Endothelial cell of umbilical vein (primary cell): ENCODE results near the gene PRKG1. TPM values are rescaled to one million over a fixed set of nuclear protein-coding genes. Genes with fewer than 3 reads are reported as not detected.

Source experiments
- BruUV-seq: library from RNA; stranded (reverse); fragments of 400-500 nt; replicated peaks from 2 replicates; lab custom pipeline; 2021; lab: Mats Ljungman, UMichigan
- CTCF ChIA-PET: fragments of 300-600, 350-600 bp; sonication (Branson Sonifier 250); formaldehyde crosslinking; loops from one replicate; lab custom pipeline; 2021; ENCODE audit warnings: antibody characterized with exemption, inconsistent platforms; lab: Charles Lee
- POLR2A ChIA-PET: fragments of 300-600, 350-600 bp; sonication (Branson Sonifier 250); formaldehyde crosslinking; loops from one replicate; lab custom pipeline; 2021; ENCODE audit warnings: antibody characterized with exemption, inconsistent platforms; lab: Charles Lee
- DNase-seq: peaks from one replicate; pipeline ENCODE4 v3.0.0-alpha.2; 2011; ENCODE audit warnings: low read depth, low spot score
- FAIRE-seq: peaks from 2 replicates; lab custom pipeline; 2011; peaks lifted over from hg19 to GRCh38; lab: Jason Lieb, UNC
- H2AFZ ChIP-seq: 2 replicates; pipeline ENCODE4 v1.6.0; 2012; ENCODE audit warnings: low read depth, low read length, control low read depth, inconsistent platforms
- H3K27ac ChIP-seq: 2 replicates; pipeline ENCODE4 v1.5.1; 2011; ENCODE audit warnings: low read depth, mild to moderate bottlenecking, control low read depth, low read length, moderate library complexity; ENCODE audit not compliant: insufficient read depth
- H3K27me3 ChIP-seq, 2 experiments: 2 replicates each; pipeline versions ENCODE4 v1.6.0 to v1.6.1; 2011; ENCODE audit warnings: low read length in 2 of 2, mixed read lengths in 1 of 2; ENCODE audit not compliant: control insufficient read depth in 2 of 2, insufficient read depth in 2 of 2
- H3K36me3 ChIP-seq, 2 experiments: 2 replicates in 1 of 2; 3 replicates in 1 of 2; pipeline ENCODE4 v1.5.1; 2011; ENCODE audit warnings: low read length in 2 of 2, mild to moderate bottlenecking in 1 of 2, moderate library complexity in 1 of 2; ENCODE audit not compliant: control insufficient read depth in 2 of 2, insufficient read depth in 2 of 2; ENCODE audit errors: extremely low read depth in 1 of 2
- H3K4me1 ChIP-seq: 3 replicates; pipeline ENCODE4 v1.5.1; 2011; ENCODE audit warnings: mild to moderate bottlenecking, low read length; ENCODE audit not compliant: control insufficient read depth, insufficient read depth; ENCODE audit errors: extremely low read depth
- H3K4me2 ChIP-seq: 2 replicates; pipeline ENCODE4 v1.6.1; 2011; ENCODE audit warnings: low read length, control low read depth, mixed read lengths; ENCODE audit not compliant: insufficient read depth
- H3K4me3 ChIP-seq, 3 experiments: fragments of 200-600 bp in 1 of 3; sonication (generic), shearing (Covaris generic) in 1 of 3; replicated peaks in 1 of 3; 2 replicates each; pipeline ENCODE4 v1.5.1; 2011 to 2016; ENCODE audit warnings: control low read depth in 3 of 3, low read length in 3 of 3, mild to moderate bottlenecking in 2 of 3, inconsistent platforms in 1 of 3, low read depth in 1 of 3, moderate library complexity in 1 of 3; ENCODE audit not compliant: insufficient read depth in 1 of 3
- H3K79me2 ChIP-seq: 2 replicates; pipeline ENCODE4 v1.6.0; 2012; ENCODE audit warnings: low read length, inconsistent platforms; ENCODE audit not compliant: control insufficient read depth, insufficient read depth
- H3K9ac ChIP-seq: replicated peaks from 2 replicates; pipeline ENCODE3; 2011; ENCODE audit warnings: low read length, control low read depth; ENCODE audit not compliant: insufficient read depth; ENCODE audit errors: extremely low read depth
- H3K9me1 ChIP-seq: replicated peaks from 3 replicates; pipeline ENCODE4 v1.6.0; 2011; ENCODE audit warnings: mild to moderate bottlenecking, low read length; ENCODE audit not compliant: control insufficient read depth, insufficient read depth; ENCODE audit errors: extremely low read depth
- H3K9me3 ChIP-seq: replicated peaks from 2 replicates; pipeline ENCODE4 v1.5.1; 2012; ENCODE audit warnings: low read length, inconsistent platforms; ENCODE audit not compliant: control insufficient read depth, insufficient read depth
- H4K20me1 ChIP-seq: replicated peaks from 2 replicates; pipeline ENCODE3; 2011; ENCODE audit warnings: mild to moderate bottlenecking, low read length; ENCODE audit not compliant: control insufficient read depth, insufficient read depth; ENCODE audit errors: extremely low read depth
- CTCF ChIP-seq, 2 donors: IDR thresholded peaks; 1 replicate in 1 of 2; 2 replicates in 1 of 2; pipeline ENCODE4 v1.5.1; 2011; ENCODE audit warnings: low read length in 2 of 2, mild to moderate bottlenecking in 2 of 2, moderate library complexity in 2 of 2, control low read depth in 1 of 2, inconsistent platforms in 1 of 2, low read depth in 1 of 2; ENCODE audit not compliant: insufficient read depth in 1 of 2; ENCODE audit errors: extremely low read depth in 1 of 2
- EZH2 ChIP-seq: IDR thresholded peaks from 2 replicates; pipeline ENCODE4 v1.6.1; 2012; ENCODE audit warnings: borderline replicate concordance, low read depth, mild to moderate bottlenecking, moderate library complexity, low read length, inconsistent platforms; ENCODE audit not compliant: severe bottlenecking
- FOS ChIP-seq: IDR thresholded peaks from 2 replicates; pipeline ENCODE4 v1.6.1; 2011; ENCODE audit warnings: mild to moderate bottlenecking, low read length, moderate library complexity, borderline replicate concordance; ENCODE audit not compliant: insufficient read depth
- GATA2 ChIP-seq: IDR thresholded peaks from 2 replicates; pipeline ENCODE4 v1.7.0; 2011; ENCODE audit warnings: low read depth, mild to moderate bottlenecking, moderate library complexity, mixed read lengths, low read length; ENCODE audit not compliant: insufficient read length, insufficient read depth
- JUN ChIP-seq: IDR thresholded peaks from 2 replicates; pipeline ENCODE4 v1.6.1; 2011; ENCODE audit warnings: borderline replicate concordance, low read depth; ENCODE audit not compliant: insufficient read length, insufficient read depth
- MYC ChIP-seq: IDR thresholded peaks from one replicate; pipeline ENCODE4 v1.6.1; 2011; ENCODE audit warnings: mild to moderate bottlenecking, low read depth, low read length
- POLR2A ChIP-seq: IDR thresholded peaks from 2 replicates; pipeline ENCODE4 v1.6.1; 2012; ENCODE audit warnings: low read depth, mild to moderate bottlenecking, control low read depth, low read length
- POLR2AphosphoS5 ChIP-seq: IDR thresholded peaks from 2 replicates; pipeline ENCODE4 v1.6.1; 2012; ENCODE audit warnings: low read depth, mild to moderate bottlenecking, control low read depth, low read length, moderate library complexity; ENCODE audit not compliant: insufficient read depth
- dilution Hi-C: fragments of 300-500 bp; cut with MboI; formaldehyde crosslinking; loops from one replicate; pipeline ENCODE4 v1.15.0; 2019; ENCODE audit warnings: low sequenced_read_pairs; ENCODE audit not compliant: extremely low pct_ligation_motif_present
- intact Hi-C: fragments of 100-400 bp; cut with micrococcal nuclease; formaldehyde crosslinking; loops from one replicate; pipeline ENCODE4 v1.10.0; 2022
- polyA plus RNA-seq, 4 experiments: library from polyadenylated mRNA; depleted of rRNA in 3 of 4; stranded (reverse) in 3 of 4; unstranded in 1 of 4; fragments of >200 nt; gene quantifications; 2 replicates each; pipeline versions ENCODE4 v1.2.1 to v1.2.3, GENCODE V29; 2011 to 2012; ENCODE audit warnings: missing spikeins in 1 of 4
- total RNA-seq: library from RNA; stranded (reverse); gene quantifications from 2 replicates; pipeline ENCODE4 v1.2.3, GENCODE V29; 2021
- TF ChIP-seq, protein P1 (sequence below): IDR thresholded peaks from 2 replicates; pipeline ENCODE4 v1.6.1; 2011; ENCODE audit not compliant: insufficient read depth, insufficient read length

The PRKG1 gene
- total and polyA plus RNA-seq, 2 donors (not counting 3 experiments of a cell fraction or from before 2014, with no cell fraction given) = 0.01 to 0.18 TPM

GRCh38 chr10:51375790-51376189 is 301.5 kb downstream of the PRKG1 start:
- FAIRE-seq = no peak
- Histone ChIP-seq H3K79me2 (no peaks in the 10 kb centered on the region), H4K20me1 (no peaks in the 10 kb centered on the region), H3K27ac (no peak overlapping the region), H3K27me3 (no peaks in the 10 kb centered on the region), H3K36me3 (no peaks in the 10 kb centered on the region), H2AFZ (no peak overlapping the region), H3K9ac (no peak overlapping the region), H3K4me3 (no peak overlapping the region), H3K4me1 (no peaks in the 10 kb centered on the region), H3K4me2 (no peak overlapping the region), H3K9me3 (no peaks in the 10 kb centered on the region), H3K9me1 (no peaks in the 10 kb centered on the region)
- no TSS peak for BruUV-seq
- CTCF ChIA-PET = interaction anchor here (1.4 kb wide), 1 partner anchor 13 kb away, joined by 9 read pairs; no protein-coding TSS in a partner anchor
- dilution Hi-C loops = no loop called here
- POLR2A ChIA-PET = no interaction called here
- no peak for TF ChIP-seq MYC
- no peak for TF ChIP-seq CTCF (IDR thresholded peaks at IDR 0.05; ENCODE audit: extremely low read depth in 1 of 2, insufficient read depth in 1 of 2, low read depth in 1 of 2, low read length in 2 of 2)
- TF ChIP-seq EZH2 = no peak
- DNase-seq = no peak
- intact Hi-C loops = no loop called here

DNA sequence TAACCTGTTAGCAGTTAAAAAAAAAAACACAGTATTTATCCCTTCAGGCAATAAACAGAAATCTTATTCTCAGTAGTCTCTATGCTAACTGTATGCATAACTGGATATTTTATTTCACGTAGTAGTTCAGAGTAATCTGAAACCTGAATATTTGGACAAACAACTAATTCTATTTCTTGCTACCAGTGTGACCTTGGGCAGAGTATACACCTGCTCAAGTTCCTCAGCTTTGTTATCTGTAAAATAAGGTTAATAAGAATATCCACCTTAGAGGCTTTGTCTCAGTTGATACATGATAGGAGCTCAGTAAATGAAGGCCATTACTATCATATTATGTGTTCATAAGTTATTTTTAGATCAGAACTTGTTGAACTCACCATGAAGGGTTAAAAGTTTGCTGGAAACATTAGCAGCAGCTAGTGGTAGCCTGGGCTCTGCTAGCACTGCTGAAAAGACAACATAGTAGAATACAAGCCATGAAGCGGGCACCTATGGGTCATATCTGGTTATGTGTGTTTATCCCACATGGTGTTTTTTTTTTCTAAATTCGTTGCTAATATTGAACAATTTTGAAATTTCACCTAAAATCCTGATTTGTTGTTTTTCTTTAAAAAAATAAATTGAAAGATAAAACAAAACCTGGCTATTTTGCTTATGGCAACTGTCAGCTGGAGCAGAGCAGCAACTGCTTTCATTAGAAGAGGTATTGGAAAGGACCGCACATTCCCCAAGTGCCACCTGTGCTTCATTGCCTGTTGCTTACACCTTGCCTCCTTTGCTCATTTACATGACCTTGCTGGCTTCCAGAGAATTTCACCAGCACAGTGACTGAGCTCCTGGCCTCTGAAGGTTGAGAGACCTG is 303.0 kb downstream of the PRKG1 start:
- POLR2A ChIA-PET = interaction anchor here (0.9 kb wide), 1 partner anchor 413 kb away, joined by 3 read pairs; no protein-coding TSS in a partner anchor
- Histone ChIP-seq H2AFZ (no peak overlapping the region), H3K36me3 (no peaks in the 10 kb centered on the region), H3K4me3 (no peak overlapping the region), H3K9me3 (no peaks in the 10 kb centered on the region), H3K4me2 (no peak overlapping the region), H3K9me1 (no peaks in the 10 kb centered on the region), H3K4me1 (no peaks in the 10 kb centered on the region), H3K27me3 (no peaks in the 10 kb centered on the region), H3K27ac (no peak overlapping the region), H4K20me1 (no peaks in the 10 kb centered on the region), H3K79me2 (no peaks in the 10 kb centered on the region), H3K9ac (no peak overlapping the region)
- dilution Hi-C loops = no loop called here
- DNase-seq (no peak), FAIRE-seq (no peak)
- BruUV-seq = no TSS peak
- CTCF ChIA-PET = no interaction called here
- intact Hi-C loops = no loop called here
- TF ChIP-seq POLR2A = no peak
- TF ChIP-seq EZH2 = no peak
- TF ChIP-seq GATA2 = no peak
- TF ChIP-seq, protein P1, sequence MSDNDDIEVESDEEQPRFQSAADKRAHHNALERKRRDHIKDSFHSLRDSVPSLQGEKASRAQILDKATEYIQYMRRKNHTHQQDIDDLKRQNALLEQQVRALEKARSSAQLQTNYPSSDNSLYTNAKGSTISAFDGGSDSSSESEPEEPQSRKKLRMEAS = no peak
- no peak for TF ChIP-seq POLR2AphosphoS5
- no peak for TF ChIP-seq CTCF (IDR thresholded peaks at IDR 0.05; ENCODE audit: extremely low read depth in 1 of 2, insufficient read depth in 1 of 2, low read depth in 1 of 2, low read length in 2 of 2)
- TF ChIP-seq FOS = no peak
- no peak for TF ChIP-seq MYC
- no peak for TF ChIP-seq JUN
